ENCODE results near the gene ITSN1. TPM values are rescaled to one million over a fixed set of nuclear protein-coding genes. Genes with fewer than 3 reads are reported as not detected.

Gene ITSN1
- total and polyA plus RNA-seq, 2 of the 13 experiments (the other 11 are each of a cell fraction or from before 2014, with no cell fraction given), result 26.1 to 33.8 TPM

- no peak for ATAC-seq
- no TSS peak for BruUV-seq (replicated peaks)
- POLR2A ChIA-PET, result no interaction called here
These were observed 194.1 kb downstream of the ITSN1 start for GRCh38 chr21:33836408-33836807.

More at GRCh38 chr21:33836408-33836807, 194.1 kb downstream of the ITSN1 start:
- Histone ChIP-seq H3K4me3 (replicated peaks in 1 of 3; ENCODE audit: insufficient read depth in 1 of 3, low read depth in 2 of 3, low read length in 3 of 3) (no peak overlapping the region), H3K36me3 (replicated peaks in 1 of 2; ENCODE audit: control insufficient read depth in 1 of 2, insufficient read depth in 2 of 2, low read length in 2 of 2) (peaks cover 2 to 11% of the 10 kb centered on the region in 2 experiments; a peak in 3 of 5 replicates), H3K4me2 (ENCODE audit: low read depth, low read length) (no peak overlapping the region), H3K9me3 (ENCODE audit: low read length) (no peaks in the 10 kb centered on the region), H3K27me3 (ENCODE audit: control insufficient read depth in 1 of 2, insufficient read depth in 2 of 2, low read length in 2 of 2) (no peaks in the 10 kb centered on the region), H2AFZ (ENCODE audit: low read length) (no peak overlapping the region), H3K79me2 (ENCODE audit: insufficient read depth, low read length) (no peaks in the 10 kb centered on the region), H3K4me1 (ENCODE audit: insufficient read depth, low read length) (no peaks in the 10 kb centered on the region), H3K27ac (ENCODE audit: extremely low read length, insufficient read depth, low read length) (no peak overlapping the region), H4K20me1 (ENCODE audit: insufficient read depth, low read length) (no peaks in the 10 kb centered on the region), H3K9ac (ENCODE audit: insufficient read depth, low read depth, low read length) (no peak overlapping the region)
- DNase-seq (ENCODE audit: low spot score), result no peak
- CTCF ChIA-PET (ENCODE audit: low intra/inter-chr PET ratio, low total read pairs), result no interaction called here
- in situ Hi-C loops (cut with HindIII; ENCODE audit: extremely low pct_ligation_motif_present, low pct_unique_long_range_greater_than_20kb) (no loop called here), intact Hi-C loops (cut with micrococcal nuclease; ENCODE audit: unreplicated experiment) (no loop called here)
- TF ChIP-seq ZNF354B (CRISPR knock-in tag; IDR thresholded peaks at IDR 0.05) (no peak), ZKSCAN8 (CRISPR knock-in tag; IDR thresholded peaks at IDR 0.05; ENCODE audit: borderline replicate concordance) (no peak), ZNF567 (CRISPR knock-in tag; IDR thresholded peaks at IDR 0.05; ENCODE audit: borderline replicate concordance) (no peak), RCOR2 (CRISPR knock-in tag; IDR thresholded peaks at IDR 0.05) (no peak), KAT8 (CRISPR knock-in tag; IDR thresholded peaks at IDR 0.05) (no peak), ELF3 (CRISPR knock-in tag; IDR thresholded peaks at IDR 0.05) (no peak), ZNF333 (CRISPR knock-in tag; IDR thresholded peaks at IDR 0.05; ENCODE audit: borderline replicate concordance) (no peak), FOXP4 (CRISPR knock-in tag; IDR thresholded peaks at IDR 0.05) (no peak), AGO2 (optimal IDR thresholded peaks at IDR 0.05; ENCODE audit: low read depth, low read length) (no peak), IKZF4 (CRISPR knock-in tag; IDR thresholded peaks at IDR 0.05; ENCODE audit: borderline replicate concordance, low read depth, not compliant biosample characterization) (no peak), ZNF709 (CRISPR knock-in tag; IDR thresholded peaks at IDR 0.05) (no peak), NR2F1 (CRISPR knock-in tag; IDR thresholded peaks at IDR 0.05) (no peak), TFDP1 (CRISPR knock-in tag; IDR thresholded peaks at IDR 0.05; ENCODE audit: borderline replicate concordance) (no peak), BCL3 (CRISPR knock-in tag; IDR thresholded peaks at IDR 0.05) (no peak)
- no peak for FAIRE-seq
- 94% methylated on average over 11 of the region's 11 CpGs for WGBS (ENCODE audit: low lambda C conversion rate)
